SIG-M5 (cell line): ENCODE results near the gene ETNK1.
A peak's percentile ranks its signal among the peaks of the same experiment; 100 is the strongest.
"Not testable (repeated sequence)": the region's sequence is repeated elsewhere in the genome, so short reads cannot be mapped to it uniquely, and the experiment has no call there.

Experiments
- DNase-seq: peaks from one replicate; lab custom pipeline; 2025; lab: John Stamatoyannopoulos, UW

ETNK1 gene, protein sequence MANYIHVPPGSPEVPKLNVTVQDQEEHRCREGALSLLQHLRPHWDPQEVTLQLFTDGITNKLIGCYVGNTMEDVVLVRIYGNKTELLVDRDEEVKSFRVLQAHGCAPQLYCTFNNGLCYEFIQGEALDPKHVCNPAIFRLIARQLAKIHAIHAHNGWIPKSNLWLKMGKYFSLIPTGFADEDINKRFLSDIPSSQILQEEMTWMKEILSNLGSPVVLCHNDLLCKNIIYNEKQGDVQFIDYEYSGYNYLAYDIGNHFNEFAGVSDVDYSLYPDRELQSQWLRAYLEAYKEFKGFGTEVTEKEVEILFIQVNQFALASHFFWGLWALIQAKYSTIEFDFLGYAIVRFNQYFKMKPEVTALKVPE

DNA sequence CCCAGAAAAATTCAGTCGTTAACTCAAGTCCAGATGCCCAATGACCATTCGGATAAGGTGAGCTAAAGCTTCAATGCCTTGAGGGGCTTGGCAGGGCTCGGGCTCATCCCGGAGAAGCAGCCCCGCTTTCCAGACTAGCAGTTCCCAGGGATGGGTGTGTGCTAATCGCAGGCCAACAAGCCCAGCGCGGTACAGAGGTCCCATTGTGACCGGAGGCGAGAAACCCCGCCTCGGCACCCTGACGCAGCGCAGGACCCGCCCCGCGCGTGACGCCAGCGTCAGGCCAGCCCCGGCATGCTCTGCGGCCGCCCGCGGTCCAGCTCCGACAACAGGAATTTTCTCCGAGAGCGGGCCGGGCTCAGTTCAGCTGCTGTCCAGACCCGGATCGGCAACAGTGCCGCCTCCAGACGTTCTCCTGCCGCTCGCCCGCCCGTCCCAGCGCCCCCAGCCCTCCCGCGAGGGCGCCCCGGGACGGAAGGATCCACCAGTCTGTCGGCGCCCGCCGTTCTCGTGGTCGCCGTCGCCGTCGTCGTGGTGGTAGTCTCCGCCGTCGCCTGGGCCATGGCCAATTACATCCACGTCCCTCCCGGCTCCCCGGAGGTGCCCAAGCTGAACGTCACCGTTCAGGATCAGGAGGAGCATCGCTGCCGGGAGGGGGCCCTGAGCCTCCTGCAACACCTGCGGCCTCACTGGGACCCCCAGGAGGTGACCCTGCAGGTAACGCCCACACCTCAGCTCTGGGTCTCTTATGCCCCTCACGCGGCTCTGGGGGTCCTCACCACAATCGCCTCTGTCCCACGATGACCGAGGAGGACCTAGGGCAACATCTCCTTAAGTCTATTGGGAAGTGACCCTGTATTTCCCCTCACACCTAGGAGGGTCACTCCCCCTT, at the start of gene ETNK1:
ETNK1 (plus strand) TSS at position 302 of the 892 bp plus-strand sequence; CDS start at position 562, 260 bp downstream.
- no peak for DNase-seq

DNA sequence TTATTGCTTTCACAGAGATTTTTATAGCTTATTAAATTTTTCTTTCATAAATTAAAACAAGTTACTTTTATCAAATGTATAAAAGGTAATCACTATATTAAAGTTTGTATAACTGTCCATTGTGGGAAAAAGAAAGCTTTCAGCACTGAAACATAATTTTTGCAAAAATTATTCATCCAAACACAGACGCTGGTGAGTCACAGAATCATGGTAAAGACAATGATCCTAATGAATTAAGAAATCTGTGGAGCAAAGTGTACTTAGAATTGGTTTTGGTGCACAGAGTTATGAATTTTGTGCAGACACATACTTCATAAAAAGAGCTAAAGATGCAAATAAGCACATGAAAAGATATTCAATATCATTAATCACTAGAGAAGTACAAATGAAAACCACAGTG, 48.9 kb upstream of the ETNK1 start:
- DNase-seq = no peak

DNA sequence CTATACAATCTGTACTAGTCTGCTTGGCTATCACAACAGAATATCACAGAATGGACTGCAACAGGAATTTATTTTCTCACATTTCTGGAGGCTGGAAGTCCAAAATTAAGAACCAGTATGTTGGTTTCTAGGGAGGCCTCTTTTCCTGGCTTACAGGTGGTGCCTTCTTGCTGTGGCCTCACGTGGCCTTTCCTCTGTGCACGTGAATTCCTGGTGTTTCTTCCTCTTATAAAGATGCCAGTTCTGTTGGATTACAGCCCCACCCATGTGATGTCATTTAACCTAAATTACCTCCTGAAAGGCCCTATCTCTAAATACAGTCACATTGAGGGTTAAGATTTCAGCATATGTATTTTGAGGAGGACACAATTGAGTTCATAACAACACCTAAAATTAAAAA, 48.5 kb upstream of the ETNK1 start:
- no peak for DNase-seq

DNA sequence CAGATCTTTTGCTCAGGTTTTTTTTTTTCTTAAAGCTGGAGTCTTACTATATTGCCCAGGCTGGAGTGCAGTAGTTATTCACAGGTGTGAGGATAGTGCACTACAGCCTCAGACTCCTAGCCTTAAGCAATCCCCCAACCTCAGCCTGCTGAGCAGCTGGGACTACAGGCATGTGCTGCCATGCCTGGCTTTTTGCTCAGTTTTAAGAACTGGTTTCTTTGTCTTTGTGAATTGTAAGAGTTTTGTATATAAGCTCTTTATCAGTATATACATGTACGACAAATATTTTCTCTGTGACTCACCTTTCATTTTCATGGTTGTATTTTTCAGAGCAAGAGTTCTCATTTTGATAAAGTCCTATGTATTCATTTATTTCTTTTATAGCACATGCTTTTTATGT, 47.3 kb upstream of the ETNK1 start:
- no peak for DNase-seq

DNA sequence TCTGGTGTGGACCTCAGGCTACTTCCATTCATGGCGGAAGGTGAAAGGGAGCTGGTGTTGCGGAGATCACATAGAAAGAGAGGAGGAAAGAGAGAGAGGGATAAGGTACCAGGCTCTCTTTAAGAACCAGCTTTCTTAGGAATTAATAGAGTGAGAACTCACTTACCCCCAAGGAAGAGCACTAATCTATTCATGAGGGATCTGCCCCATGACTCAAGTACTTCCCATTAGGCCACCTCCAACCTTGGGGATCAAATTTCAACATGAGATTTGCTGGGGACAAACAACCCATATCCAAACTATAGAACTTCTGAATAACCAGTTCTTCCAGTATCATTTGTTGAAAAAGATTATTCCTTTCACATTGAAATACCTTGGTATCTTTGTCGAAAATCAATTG, 46.6 kb upstream of the ETNK1 start:
- no peak for DNase-seq

DNA sequence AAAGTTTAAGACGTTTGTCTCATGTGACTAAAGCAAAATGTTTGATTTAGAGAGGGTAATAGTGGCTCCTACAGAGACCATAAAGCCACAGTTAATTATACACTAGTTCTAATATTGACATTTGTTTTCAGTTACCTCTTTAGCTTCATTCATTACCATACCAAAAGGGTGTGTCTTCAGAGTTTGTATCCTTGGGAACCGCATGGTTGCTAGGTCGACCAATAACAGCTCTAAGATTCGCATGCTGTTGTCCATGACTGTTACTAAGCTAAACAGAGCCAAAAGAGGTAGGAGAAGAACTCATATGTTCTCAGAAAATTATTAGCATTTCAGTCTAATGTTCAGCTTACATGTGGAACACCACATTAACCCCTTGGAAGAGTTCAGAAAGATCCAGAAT, 36.2 kb upstream of the ETNK1 start:
- no peak for DNase-seq

DNA sequence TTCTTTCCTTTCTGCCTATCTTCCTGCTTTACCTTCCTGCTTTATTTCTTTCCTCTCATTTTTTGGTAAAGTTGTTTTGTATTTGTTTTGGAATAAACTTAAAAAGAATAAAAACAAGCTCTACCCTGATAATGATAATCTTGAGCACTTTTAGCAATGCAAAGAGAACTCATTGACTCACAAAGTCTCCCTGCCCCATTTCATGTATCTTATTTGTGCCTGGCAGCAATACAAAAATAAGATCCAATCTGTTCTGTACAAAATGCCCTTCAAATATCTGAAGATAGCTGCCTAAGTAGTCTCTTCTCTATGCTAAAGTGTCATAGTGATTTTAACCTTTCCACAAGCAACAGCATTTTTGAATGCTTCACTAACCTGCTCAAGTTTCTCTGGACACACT, 31.1 kb upstream of the ETNK1 start:
- DNase-seq = no peak

DNA sequence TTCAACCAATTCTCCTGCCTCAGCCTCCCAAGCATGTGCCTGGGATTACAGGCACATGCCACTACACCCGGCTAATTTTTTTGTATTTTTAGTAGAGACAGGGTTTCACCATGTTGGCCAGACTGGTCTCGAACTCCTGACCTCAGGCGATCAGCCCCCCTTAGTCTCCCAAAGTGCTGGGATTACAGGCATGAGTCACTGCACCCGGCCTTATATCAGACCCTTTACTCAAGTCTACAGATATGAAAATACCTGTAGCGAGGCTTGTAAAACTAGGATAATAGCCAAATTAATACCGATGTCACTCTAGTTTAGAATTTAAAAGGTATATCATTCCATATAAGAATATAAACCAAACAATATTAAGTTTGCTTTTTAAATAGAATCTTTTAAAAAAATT, 27.4 kb upstream of the ETNK1 start:
- not testable (repeated sequence) for DNase-seq

DNA sequence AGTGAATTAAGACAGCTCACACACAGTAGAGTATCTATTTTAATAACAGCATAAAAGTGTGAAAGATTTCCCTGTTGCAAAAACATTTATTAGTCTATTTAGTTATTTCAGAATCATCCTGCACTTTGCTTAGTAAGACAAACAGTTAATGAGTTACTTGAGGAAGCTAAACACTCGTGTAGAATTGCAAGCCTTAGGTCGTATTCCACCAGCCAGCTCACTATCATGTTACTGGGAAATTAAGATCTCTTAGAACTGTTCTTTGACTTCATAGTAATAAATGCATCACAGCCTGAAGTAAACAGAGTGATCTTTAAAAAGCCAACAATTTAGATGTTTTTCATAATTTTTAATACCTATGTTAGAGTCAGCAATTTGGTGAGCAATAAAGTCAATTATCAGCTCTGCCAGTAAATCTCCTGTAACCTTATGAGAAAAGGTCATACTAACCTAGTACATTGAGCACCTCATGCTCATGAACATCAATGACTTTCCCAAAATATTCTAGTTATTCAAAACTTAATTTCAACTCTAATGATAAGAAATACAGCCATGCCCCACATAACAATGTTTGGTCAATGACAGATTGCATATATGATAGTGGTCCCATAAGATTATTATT, 26.7 kb upstream of the ETNK1 start:
- DNase-seq = no peak

DNA sequence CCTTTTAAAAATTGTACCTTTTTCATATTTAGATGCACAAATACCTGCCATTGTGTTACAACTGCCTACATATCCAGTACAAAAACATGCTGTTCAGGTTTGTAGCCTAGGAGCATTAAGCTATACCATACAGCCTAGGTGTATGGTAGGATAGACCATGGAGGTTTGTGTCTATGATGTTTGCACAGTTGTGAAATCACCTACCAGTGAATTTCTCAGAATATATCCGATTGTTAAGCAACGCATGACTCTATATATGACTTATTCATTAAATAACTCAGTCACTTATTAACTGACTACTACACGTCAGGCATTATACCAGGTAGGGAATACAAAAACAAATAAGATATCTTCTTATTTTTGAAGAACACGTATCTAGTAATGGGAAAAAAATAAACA, 26.2 kb upstream of the ETNK1 start:
- DNase-seq = no peak

DNA sequence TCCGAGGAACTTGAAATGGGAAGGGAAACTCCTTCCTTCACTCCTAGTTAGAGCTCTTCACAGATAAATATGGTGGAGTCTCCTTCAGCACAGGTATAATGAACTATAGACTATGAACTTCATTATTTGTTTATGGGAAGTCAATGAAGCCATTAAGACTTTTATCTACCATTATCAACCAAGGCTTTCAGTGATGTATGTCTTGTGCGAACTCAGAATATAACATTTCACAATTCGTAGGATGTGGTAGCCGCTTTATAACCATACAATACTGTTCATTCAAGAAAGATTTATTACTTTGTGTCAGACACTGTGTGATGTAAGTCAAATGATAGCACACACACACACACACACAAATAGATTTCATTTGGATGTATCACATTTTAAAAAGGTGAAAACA, 24.8 kb upstream of the ETNK1 start:
- no peak for DNase-seq

DNA sequence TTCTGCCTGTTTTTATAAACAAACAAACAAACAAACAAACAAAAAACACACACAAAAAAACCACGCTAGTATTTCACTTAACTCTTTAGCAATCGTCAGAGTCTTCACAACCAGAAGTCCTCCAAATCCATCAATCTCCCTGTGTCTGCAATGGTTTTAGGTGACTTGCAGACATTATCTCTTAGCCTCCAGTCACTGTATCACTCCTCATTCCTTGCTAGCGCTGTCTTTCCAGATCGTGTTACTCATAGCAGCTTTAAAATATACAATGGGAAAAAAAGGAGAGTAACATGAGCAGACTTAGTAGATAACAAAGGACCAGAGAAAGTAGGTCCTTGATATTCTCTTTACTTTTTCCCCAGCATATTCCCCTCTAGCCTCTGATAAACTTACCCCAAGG, 15.5 kb upstream of the ETNK1 start:
- no peak for DNase-seq

DNA sequence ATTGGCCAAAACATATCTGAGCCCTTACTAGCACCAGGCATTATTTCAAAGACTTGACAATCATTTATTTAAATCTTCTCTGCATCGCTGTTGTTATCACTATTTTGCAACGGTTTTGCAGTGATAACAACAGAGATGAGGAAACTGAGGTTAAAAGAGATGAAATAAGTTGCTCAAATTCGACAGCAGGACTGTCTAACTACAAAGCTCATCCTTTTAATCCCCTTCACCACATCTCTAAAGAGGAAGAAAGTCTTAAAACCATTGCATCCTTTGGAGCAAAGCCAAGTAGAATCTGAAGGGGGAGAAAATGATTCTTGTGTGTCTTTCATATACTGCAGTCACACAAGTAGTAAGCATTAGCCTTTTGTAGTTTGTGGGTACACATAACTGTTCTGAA, 14.8 kb upstream of the ETNK1 start:
- peak; percentile 21 for DNase-seq

DNA sequence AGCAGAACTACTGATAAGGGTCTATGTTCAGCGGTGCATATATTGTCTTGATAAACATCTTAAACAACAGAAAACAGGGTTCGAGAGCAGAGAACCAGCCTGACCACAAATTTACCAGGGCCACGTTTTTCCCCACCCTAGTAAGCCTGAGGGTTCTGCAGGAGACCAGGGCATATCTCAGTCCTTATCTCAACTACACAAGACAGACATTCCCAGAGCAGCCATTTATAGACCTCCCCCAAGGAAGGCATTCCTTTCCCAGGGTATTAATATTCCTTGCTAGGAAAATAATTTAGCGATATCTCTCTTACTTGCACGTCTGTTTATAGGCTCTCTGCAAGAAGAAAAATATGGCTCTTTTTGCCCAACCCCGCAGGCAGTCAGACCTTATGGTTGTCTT, 12.1 kb upstream of the ETNK1 start:
- DNase-seq = not testable (repeated sequence)

DNA sequence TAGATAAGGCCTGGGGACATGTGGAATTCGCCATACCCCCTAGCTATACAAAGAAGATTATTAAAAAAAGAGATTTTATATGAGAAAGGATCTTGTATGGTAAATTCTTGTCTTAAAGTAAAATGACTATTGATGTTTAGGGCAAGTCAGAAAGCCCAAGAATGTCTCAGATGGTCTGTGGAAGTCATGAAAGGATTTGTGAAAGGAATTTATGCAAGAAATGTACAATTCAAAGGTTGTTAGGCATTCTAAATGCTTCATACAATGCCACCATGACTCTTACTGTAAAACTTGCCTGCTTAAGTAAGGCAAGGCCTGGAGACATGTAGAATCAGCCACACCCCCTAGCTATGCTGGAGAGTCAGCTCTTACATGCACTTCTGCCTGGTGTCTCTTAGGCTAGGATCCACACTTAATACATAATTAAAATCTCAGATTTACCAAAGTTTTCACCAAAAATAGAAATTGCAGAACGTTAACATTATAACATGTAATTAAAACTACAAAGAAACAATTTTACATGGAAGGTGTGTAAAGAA, 8.9 kb upstream of the ETNK1 start:
- no peak for DNase-seq

DNA sequence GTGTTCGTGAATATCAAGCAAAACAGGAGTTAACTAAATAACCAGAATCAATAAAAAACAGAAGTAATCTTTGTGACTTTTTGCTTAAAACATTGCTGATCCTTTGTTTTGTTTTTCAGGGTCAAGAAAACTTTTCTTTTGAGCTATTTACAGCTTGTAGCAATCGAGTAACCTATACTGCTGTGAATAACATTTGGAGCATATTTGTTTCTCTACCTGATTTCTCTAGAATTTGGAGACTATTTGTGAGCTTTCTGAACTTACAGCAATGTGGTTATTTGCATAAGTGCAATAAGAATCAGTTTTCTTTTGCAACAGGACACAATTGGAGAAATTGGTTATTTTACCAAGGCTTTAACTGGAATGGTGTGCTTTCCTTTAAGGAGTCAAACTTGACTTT, 7.3 kb upstream of the ETNK1 start:
- DNase-seq = no peak

DNA sequence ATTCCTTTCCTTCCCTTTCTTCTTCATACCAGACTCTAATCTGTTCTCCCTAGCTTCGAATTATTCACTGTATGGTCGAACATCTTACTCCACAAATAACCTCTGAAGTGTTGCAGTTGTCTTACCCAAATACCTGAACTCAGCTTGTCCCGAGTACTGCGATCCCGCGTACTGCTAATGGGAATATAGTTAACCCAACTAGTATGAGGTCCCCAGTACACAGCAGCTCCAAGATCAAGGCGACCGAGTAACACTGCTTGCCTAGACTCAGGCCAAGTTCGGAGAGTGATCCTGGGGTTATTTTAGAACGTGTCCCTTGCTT, 462 bp upstream of the ETNK1 start:
- DNase-seq = no peak

DNA sequence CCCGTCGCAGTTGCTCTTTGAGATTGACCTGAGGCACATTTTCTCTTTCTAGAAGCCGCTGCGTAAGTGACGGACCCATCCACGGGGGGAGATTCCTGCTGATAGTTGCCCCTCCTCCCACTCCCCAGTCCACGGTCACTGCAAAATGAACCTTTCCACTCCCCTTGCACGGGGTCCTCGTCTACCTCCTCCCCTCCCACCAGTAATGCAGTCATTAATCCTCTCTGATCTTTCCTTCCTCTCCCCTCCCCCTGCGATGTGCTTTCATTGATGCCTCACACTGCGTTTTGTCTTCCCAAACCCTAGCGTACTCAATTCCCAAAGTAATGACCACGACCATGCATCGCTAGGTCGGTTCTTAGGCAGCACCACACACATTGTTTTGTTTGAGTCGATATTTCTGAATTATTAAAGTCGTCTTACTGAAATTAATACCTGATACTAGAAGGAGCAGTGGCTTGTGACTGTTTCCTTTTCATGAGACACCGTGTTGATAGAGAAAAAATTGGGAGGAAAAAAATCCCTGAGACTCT, 857 bp downstream of the ETNK1 start:
- no peak for DNase-seq

DNA sequence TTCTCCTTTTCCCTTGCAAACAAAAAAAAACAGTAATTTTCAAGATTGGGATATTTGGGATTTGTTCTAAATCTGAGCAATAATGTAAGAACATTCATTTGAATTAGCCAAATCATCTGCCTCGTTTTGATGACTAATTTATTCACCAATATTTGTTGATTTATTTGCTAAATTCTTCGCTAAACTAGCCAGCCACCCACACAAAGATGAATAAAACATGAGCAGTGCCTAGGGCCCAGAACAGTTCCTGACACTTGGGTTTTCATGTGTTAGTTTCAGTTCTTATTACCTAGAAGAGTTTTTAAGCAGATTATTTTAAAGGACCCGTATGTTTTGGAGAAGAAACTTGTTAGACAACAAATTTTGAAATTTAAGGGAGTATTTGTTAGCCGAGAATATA, 1.4 kb downstream of the ETNK1 start:
- DNase-seq = no peak

DNA sequence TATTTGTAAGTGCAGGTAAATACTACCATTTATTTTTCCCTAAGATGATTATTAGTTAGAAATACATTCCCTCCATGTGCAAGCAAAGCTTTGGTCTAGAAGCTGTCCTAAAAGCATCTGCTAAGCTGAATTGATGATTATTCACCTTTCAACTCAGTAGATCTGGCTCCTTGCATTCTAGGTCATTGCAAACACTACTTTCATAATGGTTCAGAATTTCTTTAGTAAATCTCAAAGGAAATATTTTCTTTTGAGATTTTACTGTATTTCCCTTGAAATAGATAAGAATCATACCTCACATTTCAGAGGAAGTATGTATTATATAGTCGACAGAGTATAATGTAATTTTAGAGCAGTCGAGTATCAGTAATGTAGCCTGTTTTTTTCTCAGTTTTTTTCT, 2.4 kb downstream of the ETNK1 start:
- no peak for DNase-seq

DNA sequence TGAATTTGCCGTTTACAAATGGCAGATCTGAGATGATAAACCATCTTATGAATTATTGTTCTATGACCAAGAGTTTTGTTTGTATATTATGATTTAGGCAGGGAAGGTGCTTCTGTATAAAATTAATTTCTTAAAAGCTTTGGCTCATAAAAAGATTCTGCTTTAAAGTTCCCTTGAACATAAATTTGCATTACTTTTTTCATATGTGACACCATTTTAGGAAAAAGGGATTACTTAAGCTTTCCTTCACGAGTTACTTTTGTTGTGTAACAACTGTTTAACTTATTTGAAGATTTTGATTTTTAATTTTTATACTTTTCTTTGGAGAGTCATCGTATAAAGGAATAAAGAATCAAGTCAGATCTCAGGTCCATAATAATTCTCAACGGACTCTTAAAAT, 3.3 kb downstream of the ETNK1 start:
- no peak for DNase-seq

DNA sequence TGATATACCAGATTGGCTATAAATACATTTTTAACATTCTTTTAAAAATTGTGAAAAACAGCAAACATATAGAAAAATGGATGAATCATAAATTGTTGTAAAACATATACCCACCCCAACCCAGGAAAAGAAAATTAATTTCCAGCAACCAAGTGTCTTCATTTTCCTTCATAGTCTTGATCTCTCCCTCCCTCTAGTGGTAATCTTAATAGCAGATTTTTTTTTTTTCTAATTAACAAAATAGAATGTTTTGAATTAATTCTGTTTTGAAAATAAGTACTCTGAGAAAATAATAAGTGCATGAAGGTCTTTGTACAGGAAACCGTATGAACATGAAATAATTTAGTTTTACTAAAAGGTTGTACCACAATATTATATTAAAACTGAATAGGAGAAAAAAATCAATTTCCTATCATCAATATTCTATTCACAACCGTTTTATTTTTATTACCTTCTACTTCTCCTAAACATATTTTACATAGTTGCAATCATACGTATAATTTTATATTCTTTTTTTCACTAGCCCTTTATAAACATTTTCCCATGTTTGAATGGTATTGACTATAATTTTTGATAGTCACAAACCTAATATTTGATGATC, 7.0 kb downstream of the ETNK1 start:
- DNase-seq = no peak
